ENCODE data around the gene MSI1. TPM values are rescaled to one million over a fixed set of nuclear protein-coding genes. Genes with fewer than 3 reads are reported as not detected.

Gene MSI1
- total and polyA plus RNA-seq, 10 of the 15 experiments (the other 5 are each of a cell fraction or from before 2014, with no cell fraction given), result 0.04 TPM; not detected in 9

DNA sequence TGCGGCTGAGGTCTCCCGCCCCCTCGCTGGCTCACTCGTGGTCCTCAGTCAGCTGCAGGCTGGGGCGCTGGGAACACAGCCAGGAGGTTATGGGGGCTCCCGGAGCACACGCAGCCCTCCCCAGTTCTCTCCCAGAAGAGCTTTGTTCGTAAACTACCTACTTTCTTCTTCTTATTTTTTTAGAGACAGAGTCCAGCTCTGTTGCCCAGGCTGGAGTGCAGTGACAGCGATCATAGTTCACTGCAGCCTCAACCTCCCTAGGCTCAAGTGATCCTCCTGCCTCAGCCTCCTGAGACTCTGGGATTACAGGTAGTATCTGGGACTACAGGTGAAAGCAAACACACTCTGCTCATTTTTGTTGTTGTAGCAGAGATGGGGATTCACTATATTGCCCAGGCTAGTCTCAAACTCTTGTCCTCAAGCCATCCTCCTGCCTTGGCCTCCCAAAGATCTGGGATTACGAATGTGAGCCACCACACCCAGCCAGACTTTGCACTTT is 25.9 kb downstream of the MSI1 start (continued):
- TF ChIP-seq RUNX3 (IDR thresholded peaks at IDR 0.05; ENCODE audit: low read length) (no peak), ZNF384 (IDR thresholded peaks at IDR 0.05; ENCODE audit: borderline replicate concordance, low read depth, low read length) (no peak)

DNA sequence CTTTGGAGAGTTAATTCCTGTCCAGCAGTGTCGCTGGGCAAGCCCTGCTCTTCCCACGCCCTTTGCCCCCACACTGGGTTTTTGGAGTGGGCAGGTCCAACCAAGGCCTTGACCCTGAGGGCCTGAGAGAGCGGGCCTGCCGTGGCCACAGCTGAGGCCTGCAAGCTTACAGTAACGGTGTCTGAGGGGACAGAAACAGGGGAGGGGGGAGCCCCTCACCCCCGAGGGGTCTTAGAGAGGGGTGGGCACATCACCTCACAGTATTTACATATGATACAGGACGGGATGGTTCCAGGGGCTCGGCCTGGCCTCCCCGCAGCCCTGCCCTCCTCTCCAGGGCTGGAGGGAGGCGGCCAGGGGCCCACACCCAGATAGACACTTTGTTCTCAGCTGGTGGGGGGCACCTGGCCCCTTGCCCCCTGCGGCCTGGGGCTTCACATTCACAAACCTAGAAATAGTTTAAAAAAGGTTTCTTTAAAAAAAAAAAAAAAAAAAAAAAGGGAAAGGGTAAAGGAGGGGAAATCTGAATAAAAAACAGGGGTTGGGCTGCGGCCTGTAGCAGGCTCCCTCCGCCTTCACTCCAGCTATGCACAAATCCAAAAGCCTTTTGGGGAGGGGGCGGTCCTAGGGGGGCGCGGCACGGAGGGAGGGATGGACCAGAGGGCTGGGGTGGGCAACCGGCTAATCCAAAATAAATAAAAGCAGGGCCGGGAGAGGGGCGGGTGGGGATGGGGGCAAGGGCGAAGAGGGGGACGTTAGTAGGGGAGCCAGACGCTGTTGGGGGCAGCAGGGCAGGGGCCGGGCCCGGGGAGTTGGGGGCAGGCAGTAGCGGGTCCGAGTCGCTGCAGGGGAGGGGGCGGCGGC is 26.6 kb downstream of the MSI1 start:
- no peaks in the 10 kb centered on the region for H3K79me2 ChIP-seq (ENCODE audit: control insufficient read depth, insufficient read depth, low read length)
- no TSS peak for BruUV-seq (replicated peaks)
- WGBS (ENCODE audit: insufficient coverage, insufficient replicate concordance, low lambda C conversion rate, missing lambda C conversion rate), result 62% methylated on average over 20 of the region's 30 CpGs
- no peaks in the 10 kb centered on the region for H3K27me3 ChIP-seq (replicated peaks in 1 of 2; ENCODE audit: control insufficient read depth in 2 of 2, insufficient read depth in 2 of 2, low read length in 1 of 2)
- no peaks in the 10 kb centered on the region for H3K4me1 ChIP-seq (ENCODE audit: control insufficient read depth, insufficient read depth, low read length)
- no peak overlapping the region for H3K4me2 ChIP-seq (ENCODE audit: control insufficient read depth, insufficient read depth)
- H3K36me3 ChIP-seq (ENCODE audit: control insufficient read depth in 2 of 2, insufficient read depth in 2 of 2, low read length in 1 of 2), result no peaks in the 10 kb centered on the region
- in situ Hi-C loops (cut with MboI) (no loop called here), intact Hi-C loops (cut with micrococcal nuclease; ENCODE audit: unreplicated experiment) (no loop called here)
- no peaks in the 10 kb centered on the region for H4K20me1 ChIP-seq (ENCODE audit: control insufficient read depth, insufficient read depth)
- no peak overlapping the region for H3K27ac ChIP-seq (ENCODE audit: control insufficient read depth, insufficient read depth)
- RAD21 ChIA-PET (ENCODE audit: unreplicated experiment), result no interaction called here
- CTCF ChIA-PET, result interaction anchor here (0.6 to 1.5 kb wide), 4 partner anchors 16 to 120 kb away, joined by 3 to 5 read pairs (median 3); partner anchors contain the start of gene SIRT4
- POLR2A ChIA-PET, result no interaction called here
- FAIRE-seq, result no peak
- no peak for ATAC-seq
- no peak overlapping the region for H2AFZ ChIP-seq (ENCODE audit: control insufficient read depth, low read depth, low read length)
- no peak for DNase-seq (ENCODE audit: low read depth, low spot score)
- no peak for TF ChIP-seq EED (IDR thresholded peaks at IDR 0.05; ENCODE audit: low read depth)
- TF ChIP-seq EZH2 (IDR thresholded peaks at IDR 0.05; ENCODE audit: borderline replicate concordance, control insufficient read depth, low read depth, low read length), result no peak
- no peak for TF ChIP-seq GATAD2B (conservative IDR thresholded peaks at IDR 0.05; ENCODE audit: low read depth)
- TF ChIP-seq, protein P1, sequence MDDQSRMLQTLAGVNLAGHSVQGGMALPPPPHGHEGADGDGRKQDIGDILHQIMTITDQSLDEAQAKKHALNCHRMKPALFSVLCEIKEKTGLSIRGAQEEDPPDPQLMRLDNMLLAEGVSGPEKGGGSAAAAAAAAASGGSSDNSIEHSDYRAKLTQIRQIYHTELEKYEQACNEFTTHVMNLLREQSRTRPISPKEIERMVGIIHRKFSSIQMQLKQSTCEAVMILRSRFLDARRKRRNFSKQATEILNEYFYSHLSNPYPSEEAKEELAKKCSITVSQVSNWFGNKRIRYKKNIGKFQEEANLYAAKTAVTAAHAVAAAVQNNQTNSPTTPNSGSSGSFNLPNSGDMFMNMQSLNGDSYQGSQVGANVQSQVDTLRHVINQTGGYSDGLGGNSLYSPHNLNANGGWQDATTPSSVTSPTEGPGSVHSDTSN (IDR thresholded peaks at IDR 0.05; ENCODE audit: insufficient replicate concordance, low read depth, low read length), result no peak
- no peak for TF ChIP-seq ZBED1 (IDR thresholded peaks at IDR 0.05; ENCODE audit: borderline replicate concordance)
- TF ChIP-seq, protein P2, sequence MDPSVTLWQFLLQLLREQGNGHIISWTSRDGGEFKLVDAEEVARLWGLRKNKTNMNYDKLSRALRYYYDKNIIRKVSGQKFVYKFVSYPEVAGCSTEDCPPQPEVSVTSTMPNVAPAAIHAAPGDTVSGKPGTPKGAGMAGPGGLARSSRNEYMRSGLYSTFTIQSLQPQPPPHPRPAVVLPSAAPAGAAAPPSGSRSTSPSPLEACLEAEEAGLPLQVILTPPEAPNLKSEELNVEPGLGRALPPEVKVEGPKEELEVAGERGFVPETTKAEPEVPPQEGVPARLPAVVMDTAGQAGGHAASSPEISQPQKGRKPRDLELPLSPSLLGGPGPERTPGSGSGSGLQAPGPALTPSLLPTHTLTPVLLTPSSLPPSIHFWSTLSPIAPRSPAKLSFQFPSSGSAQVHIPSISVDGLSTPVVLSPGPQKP (IDR thresholded peaks at IDR 0.05; ENCODE audit: low read depth, low read length), result no peak
- no peak for TF ChIP-seq POLR2AphosphoS5 (IDR thresholded peaks at IDR 0.05; ENCODE audit: low read length)
- TF ChIP-seq ZSCAN29 (IDR thresholded peaks at IDR 0.05), result no peak
- TF ChIP-seq NR2C1 (IDR thresholded peaks at IDR 0.05), result no peak
- TF ChIP-seq ETV6 (conservative IDR thresholded peaks at IDR 0.05 in 1 of 2, IDR thresholded peaks at IDR 0.05 in 1 of 2; ENCODE audit: borderline replicate concordance in 1 of 2, low read depth in 1 of 2), result no peak
- no peak for TF ChIP-seq SUPT20H (IDR thresholded peaks at IDR 0.05; ENCODE audit: borderline replicate concordance, control insufficient read depth, low read depth, low read length)
- TF ChIP-seq, protein P3, sequence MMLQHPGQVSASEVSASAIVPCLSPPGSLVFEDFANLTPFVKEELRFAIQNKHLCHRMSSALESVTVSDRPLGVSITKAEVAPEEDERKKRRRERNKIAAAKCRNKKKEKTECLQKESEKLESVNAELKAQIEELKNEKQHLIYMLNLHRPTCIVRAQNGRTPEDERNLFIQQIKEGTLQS (IDR thresholded peaks at IDR 0.05; ENCODE audit: borderline replicate concordance, extremely low read depth, low read depth, low read length), result no peak
- TF ChIP-seq SMAD1 (IDR thresholded peaks at IDR 0.05; ENCODE audit: low read depth, partially characterized antibody), result no peak
- TF ChIP-seq, protein P4, sequence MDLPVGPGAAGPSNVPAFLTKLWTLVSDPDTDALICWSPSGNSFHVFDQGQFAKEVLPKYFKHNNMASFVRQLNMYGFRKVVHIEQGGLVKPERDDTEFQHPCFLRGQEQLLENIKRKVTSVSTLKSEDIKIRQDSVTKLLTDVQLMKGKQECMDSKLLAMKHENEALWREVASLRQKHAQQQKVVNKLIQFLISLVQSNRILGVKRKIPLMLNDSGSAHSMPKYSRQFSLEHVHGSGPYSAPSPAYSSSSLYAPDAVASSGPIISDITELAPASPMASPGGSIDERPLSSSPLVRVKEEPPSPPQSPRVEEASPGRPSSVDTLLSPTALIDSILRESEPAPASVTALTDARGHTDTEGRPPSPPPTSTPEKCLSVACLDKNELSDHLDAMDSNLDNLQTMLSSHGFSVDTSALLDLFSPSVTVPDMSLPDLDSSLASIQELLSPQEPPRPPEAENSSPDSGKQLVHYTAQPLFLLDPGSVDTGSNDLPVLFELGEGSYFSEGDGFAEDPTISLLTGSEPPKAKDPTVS (IDR thresholded peaks at IDR 0.05; ENCODE audit: low read depth, low read length), result no peak
- SMC1A ChIA-PET (ENCODE audit: uncharacterized antibody, unreplicated experiment), result no interaction called here
- no peak overlapping the region for H3K9ac ChIP-seq (ENCODE audit: control insufficient read depth, insufficient read depth, low read length)
- H3K4me3 ChIP-seq, result no peak overlapping the region
- peaks cover 5% of the 10 kb centered on the region; the same call in 2 of the 3 replicates for H3K9me3 ChIP-seq (replicated peaks; ENCODE audit: control insufficient read depth, insufficient read depth, low read length)

Measured in GM12878 (cell line).